Aorta (tissue), 5 donors: ENCODE measurements around the gene ADAMTS3. TPM values are rescaled to one million over a fixed set of nuclear protein-coding genes. Genes with fewer than 3 reads are reported as not detected.

Source experiments
- ATAC-seq: fragments of 200-7000 bp; cut with Tn5 transposase; one replicate; pipeline ENCODE4 v1.9.1; 2022; ENCODE audit warnings: moderate library complexity; ENCODE audit not compliant: low FRiP score
- DNase-seq, 2 donors: peaks; one replicate each; pipeline ENCODE4 v3.0.0-alpha.2; 2020
- H3K27ac ChIP-seq, 2 donors: one replicate each; pipeline ENCODE4 v1.5.1; 2013; ENCODE audit warnings: low read length in 2 of 2, mild to moderate bottlenecking in 2 of 2, moderate library complexity in 2 of 2, control low read depth in 1 of 2, inconsistent platforms in 1 of 2, low read depth in 1 of 2
- H3K27me3 ChIP-seq, 2 donors: one replicate each; pipeline ENCODE4 v1.6.1; 2013; ENCODE audit warnings: control low read depth in 1 of 2, low read length in 1 of 2, mild to moderate bottlenecking in 1 of 2, moderate library complexity in 1 of 2; ENCODE audit not compliant: insufficient read depth in 2 of 2, control insufficient read depth in 1 of 2
- H3K36me3 ChIP-seq, 2 donors: one replicate each; pipeline ENCODE4 v1.6.1; 2013; ENCODE audit warnings: control low read depth in 1 of 2, low read length in 1 of 2, mild to moderate bottlenecking in 1 of 2; ENCODE audit not compliant: insufficient read depth in 2 of 2, control insufficient read depth in 1 of 2
- H3K4me1 ChIP-seq, 2 donors: one replicate each; pipeline ENCODE4 v1.6.1; 2013; ENCODE audit warnings: low read length in 2 of 2, control low read depth in 1 of 2, mild to moderate bottlenecking in 1 of 2, moderate library complexity in 1 of 2; ENCODE audit not compliant: insufficient read depth in 2 of 2, control insufficient read depth in 1 of 2
- H3K4me3 ChIP-seq, 2 donors: one replicate each; pipeline ENCODE4 v1.5.1; 2013; ENCODE audit warnings: low read length in 2 of 2, control low read depth in 1 of 2, mild to moderate bottlenecking in 1 of 2
- H3K9me3 ChIP-seq: one replicate; pipeline ENCODE4 v1.6.1; 2013; ENCODE audit warnings: mild to moderate bottlenecking, low read length; ENCODE audit not compliant: control insufficient read depth
- WGBS, 2 donors: extraction: QIAGEN DNeasy Blood & Tissue Kit; methylation state at CpG; one replicate each; pipeline ENCODE4 v1.1.7; 2013; 5-methylcytosine and 5-hydroxymethylcytosine counted together
- intact Hi-C, 2 donors: fragments of 100-400 bp; cut with DNase I; formaldehyde crosslinking; loops; one replicate each; pipeline versions ENCODE4 v1.14.2 to v1.15.0; 2022
- polyA plus RNA-seq, 2 donors: library from polyadenylated mRNA; stranded (reverse); fragments of 200-250 nt; gene quantifications; one replicate each; pipeline ENCODE4 v1.2.3, GENCODE V29; 2013
- total RNA-seq, 2 donors: library from RNA; stranded (reverse); fragmentation: NEBNext Ultra II Directional; extraction: Animal tissue kit (Norgen Biotek cat#: 25700); gene quantifications; one replicate each; pipeline ENCODE4 v1.2.1, GENCODE V29; 2021
- donor health status: healthy with polysubstance abuse.
- donor health status: Bipolar disorder and iron deficiency.
- donor health status: DM: no; HTN: no; CAD: no.
- donor health status: DM: no; HTN: no; CAD: no.
- donor health status: DM: yes; HTN: yes; CAD: no.

ADAMTS3 gene
- total and polyA plus RNA-seq, 4 donors = 0.25 to 5.9 (median 2.5) TPM

GRCh38 chr4:72286185-72286584 lies 282.8 kb downstream of the ADAMTS3 start:
- WGBS, 2 donors = 57 to 69% methylated on average over 1 of the region's 1 CpG
- no peaks in the 10 kb centered on the region for H3K4me1 ChIP-seq
- no peak overlapping the region for H3K4me3 ChIP-seq
- no peaks in the 10 kb centered on the region for H3K36me3 ChIP-seq
- DNase-seq (no peak), ATAC-seq (no peak)
- intact Hi-C loops = no loop called here
- H3K9me3 ChIP-seq = no peaks in the 10 kb centered on the region
- no peaks in the 10 kb centered on the region for H3K27me3 ChIP-seq
- no peak overlapping the region for H3K27ac ChIP-seq

- ATAC-seq (no peak), DNase-seq (no peak)
- Histone ChIP-seq H3K27ac (no peak overlapping the region), H3K36me3 (no peaks in the 10 kb centered on the region), H3K27me3 (no peaks in the 10 kb centered on the region), H3K4me3 (no peak overlapping the region), H3K4me1 (no peaks in the 10 kb centered on the region), H3K9me3 (no peaks in the 10 kb centered on the region)
- WGBS, 2 donors = 95 to 96% methylated on average over 3 of the region's 3 CpGs
- intact Hi-C loops = no loop called here
These were observed 285.7 kb downstream of the ADAMTS3 start for GRCh38 chr4:72283357-72283756.

GRCh38 chr4:72280252-72280651 lies 288.8 kb downstream of the ADAMTS3 start:
- no peak overlapping the region for H3K4me3 ChIP-seq
- no peaks in the 10 kb centered on the region for H3K4me1 ChIP-seq
- H3K27me3 ChIP-seq = no peaks in the 10 kb centered on the region
- WGBS, 2 donors = 93 to 95% methylated on average over 3 of the region's 3 CpGs
- ATAC-seq (no peak), DNase-seq (no peak)
- H3K36me3 ChIP-seq = no peaks in the 10 kb centered on the region
- no peaks in the 10 kb centered on the region for H3K9me3 ChIP-seq
- H3K27ac ChIP-seq = no peak overlapping the region
- intact Hi-C loops = no loop called here

- Histone ChIP-seq H3K9me3 (no peaks in the 10 kb centered on the region), H3K36me3 (no peaks in the 10 kb centered on the region), H3K27ac (no peak overlapping the region), H3K27me3 (no peaks in the 10 kb centered on the region), H3K4me3 (no peak overlapping the region), H3K4me1 (no peaks in the 10 kb centered on the region)
- WGBS, 2 donors = 81 to 86% methylated on average over 1 of the region's 1 CpG
- ATAC-seq (no peak), DNase-seq (no peak)
- intact Hi-C loops = no loop called here
These were observed 293.6 kb downstream of the ADAMTS3 start for GRCh38 chr4:72275381-72275780.

- Histone ChIP-seq H3K4me1 (no peaks in the 10 kb centered on the region), H3K27me3 (no peaks in the 10 kb centered on the region), H3K9me3 (no peaks in the 10 kb centered on the region), H3K4me3 (no peak overlapping the region), H3K27ac (no peak overlapping the region), H3K36me3 (no peaks in the 10 kb centered on the region)
- ATAC-seq (no peak), DNase-seq (no peak)
- intact Hi-C loops = no loop called here
- WGBS, 2 donors = 51 to 54% methylated on average over 3 of the region's 3 CpGs
These were observed 294.8 kb downstream of the ADAMTS3 start for GRCh38 chr4:72274251-72274650.

- Histone ChIP-seq H3K4me3 (no peak overlapping the region), H3K9me3 (no peaks in the 10 kb centered on the region), H3K36me3 (no peaks in the 10 kb centered on the region), H3K27ac (no peak overlapping the region), H3K4me1 (no peaks in the 10 kb centered on the region), H3K27me3 (no peaks in the 10 kb centered on the region)
- no peak for ATAC-seq
- intact Hi-C loops = no loop called here
- WGBS, 2 donors = 73 to 74% methylated on average over 1 of the region's 1 CpG
- no peak for DNase-seq
These were observed 313.8 kb downstream of the ADAMTS3 start for GRCh38 chr4:72255269-72255668.

- H3K27me3 ChIP-seq = no peaks in the 10 kb centered on the region
- no peaks in the 10 kb centered on the region for H3K9me3 ChIP-seq
- ATAC-seq (no peak), DNase-seq (no peak)
- no peaks in the 10 kb centered on the region for H3K36me3 ChIP-seq
- no peaks in the 10 kb centered on the region for H3K4me1 ChIP-seq
- intact Hi-C loops = no loop called here
- no peak overlapping the region for H3K4me3 ChIP-seq
- 32 to 37% methylated on average over 3 of the region's 3 CpGs for WGBS, 2 donors
- H3K27ac ChIP-seq = no peak overlapping the region
These were observed 325.4 kb downstream of the ADAMTS3 start for GRCh38 chr4:72243641-72244040.

- Histone ChIP-seq H3K36me3 (no peaks in the 10 kb centered on the region), H3K4me3 (no peak overlapping the region), H3K9me3 (no peaks in the 10 kb centered on the region), H3K4me1 (no peaks in the 10 kb centered on the region), H3K27ac (no peak overlapping the region), H3K27me3 (no peaks in the 10 kb centered on the region)
- no peak for DNase-seq
- intact Hi-C loops = no loop called here
- ATAC-seq = no peak
These were observed 329.4 kb downstream of the ADAMTS3 start for GRCh38 chr4:72239487-72240116.
